Activated CD8-positive, alpha-beta memory T cell treated with anti-CD3 and anti-CD28 coated beads, Interleukin-2, amount 50 U/mL, for 24 hours (primary cell): ENCODE measurements around the gene NOD1.
"Not testable (repeated sequence)": the region's sequence is repeated elsewhere in the genome, so short reads cannot be mapped to it uniquely, and the experiment has no call there.

ENCODE experiments used
- DNase-seq: peaks from one replicate; pipeline ENCODE4 v3.0.0-alpha.2; 2020; ENCODE audit errors: extremely low read depth

Gene NOD1

GRCh38 chr7:30447466-30447865 is 31.1 kb downstream of the NOD1 start:
- no peak for DNase-seq

GRCh38 chr7:30446266-30446665 is 32.3 kb downstream of the NOD1 start:
- no peak for DNase-seq

GRCh38 chr7:30445770-30446169 is 32.8 kb downstream of the NOD1 start:
- peak; percentile 33 for DNase-seq

GRCh38 chr7:30437823-30438574 is 40.6 kb downstream of the NOD1 start:
- DNase-seq, result no peak

GRCh38 chr7:30436518-30436917 is 42.1 kb downstream of the NOD1 start:
- no peak for DNase-seq

DNA sequence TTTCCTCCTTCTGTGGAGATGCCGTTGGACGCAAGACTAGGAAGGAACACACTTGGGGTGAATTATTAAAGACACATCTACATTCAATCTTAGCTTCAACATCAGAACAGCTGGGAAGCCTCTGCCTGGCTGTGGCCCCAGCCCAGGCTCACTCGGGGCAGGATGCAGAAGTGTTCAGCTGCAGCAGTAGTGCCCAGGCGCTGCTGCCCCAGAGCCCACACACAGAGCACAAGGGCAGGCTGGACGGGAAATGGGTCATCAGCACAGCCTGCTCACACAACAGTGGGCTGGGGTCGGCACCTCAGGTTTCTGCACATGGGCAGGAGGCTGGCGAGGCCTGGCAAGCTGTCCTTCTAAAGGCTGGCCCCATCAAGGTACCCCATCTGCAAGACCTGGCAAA is 42.5 kb downstream of the NOD1 start:
- DNase-seq, result no peak

- DNase-seq, result no peak
Measured at GRCh38 chr7:30434140-30434799, 44.3 kb downstream of the NOD1 start.

- DNase-seq, result no peak
Measured at GRCh38 chr7:30433506-30433905, 45.1 kb downstream of the NOD1 start.

DNA sequence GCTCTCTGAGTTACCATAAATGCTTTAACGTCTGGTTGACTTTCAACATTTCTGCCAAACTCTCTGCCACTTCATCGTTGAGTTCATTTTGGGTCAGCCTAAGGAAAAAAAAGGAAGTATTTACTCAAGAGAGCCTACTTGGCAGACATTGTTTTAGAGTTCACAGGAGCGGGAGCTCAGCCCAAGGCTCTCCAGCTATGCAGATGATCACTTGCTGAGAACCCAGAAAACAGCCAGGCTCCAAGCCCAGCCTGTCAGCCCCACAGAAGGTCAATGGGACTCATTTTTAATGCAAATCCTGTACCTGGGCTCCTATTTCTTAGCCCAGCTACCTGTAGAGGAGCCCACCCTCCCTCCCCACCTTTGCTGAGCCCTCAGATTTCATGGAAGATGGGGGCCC is 45.5 kb downstream of the NOD1 start:
- DNase-seq, result no peak

DNA sequence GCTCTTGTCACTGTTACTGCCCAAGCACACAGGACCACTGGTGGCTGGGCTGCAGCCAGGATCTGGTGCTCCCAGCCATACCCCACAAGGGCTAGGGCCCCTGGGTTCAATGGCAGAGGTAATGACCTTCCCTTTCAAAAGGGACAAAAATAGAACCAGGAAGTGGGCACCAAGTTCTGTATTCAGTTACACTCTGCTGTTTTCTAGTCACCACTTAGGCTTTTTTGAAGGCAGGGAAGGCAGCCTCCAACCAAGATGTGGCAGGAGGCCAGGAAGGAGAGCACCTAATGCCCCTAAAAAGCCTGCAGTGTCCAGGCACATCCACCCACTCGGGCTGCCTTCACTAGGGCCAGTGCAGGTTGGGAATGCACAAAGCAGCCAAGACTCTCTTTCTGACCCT is 47.8 kb downstream of the NOD1 start:
- DNase-seq, result no peak

- DNase-seq, result no peak
Measured at GRCh38 chr7:30430276-30430675, 48.3 kb downstream of the NOD1 start.

DNA sequence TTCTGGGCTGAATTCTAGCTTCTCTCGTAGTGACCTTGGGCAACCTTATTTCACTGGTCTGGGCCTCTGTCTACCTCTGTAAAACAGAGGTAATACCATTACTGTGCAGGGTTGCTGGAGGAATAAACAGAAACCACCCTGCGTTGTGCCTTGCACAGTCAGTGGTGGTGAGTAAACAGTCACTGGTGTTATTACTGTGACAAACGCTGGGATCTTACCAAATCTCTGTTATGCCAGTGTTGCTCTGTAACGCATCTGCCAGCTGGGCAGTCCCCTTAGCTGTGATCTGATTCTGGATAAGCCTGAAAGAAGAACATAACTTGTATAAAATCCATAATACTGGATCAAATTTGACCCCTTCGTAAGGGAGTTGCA is 49.4 kb downstream of the NOD1 start:
- no peak for DNase-seq

DNA sequence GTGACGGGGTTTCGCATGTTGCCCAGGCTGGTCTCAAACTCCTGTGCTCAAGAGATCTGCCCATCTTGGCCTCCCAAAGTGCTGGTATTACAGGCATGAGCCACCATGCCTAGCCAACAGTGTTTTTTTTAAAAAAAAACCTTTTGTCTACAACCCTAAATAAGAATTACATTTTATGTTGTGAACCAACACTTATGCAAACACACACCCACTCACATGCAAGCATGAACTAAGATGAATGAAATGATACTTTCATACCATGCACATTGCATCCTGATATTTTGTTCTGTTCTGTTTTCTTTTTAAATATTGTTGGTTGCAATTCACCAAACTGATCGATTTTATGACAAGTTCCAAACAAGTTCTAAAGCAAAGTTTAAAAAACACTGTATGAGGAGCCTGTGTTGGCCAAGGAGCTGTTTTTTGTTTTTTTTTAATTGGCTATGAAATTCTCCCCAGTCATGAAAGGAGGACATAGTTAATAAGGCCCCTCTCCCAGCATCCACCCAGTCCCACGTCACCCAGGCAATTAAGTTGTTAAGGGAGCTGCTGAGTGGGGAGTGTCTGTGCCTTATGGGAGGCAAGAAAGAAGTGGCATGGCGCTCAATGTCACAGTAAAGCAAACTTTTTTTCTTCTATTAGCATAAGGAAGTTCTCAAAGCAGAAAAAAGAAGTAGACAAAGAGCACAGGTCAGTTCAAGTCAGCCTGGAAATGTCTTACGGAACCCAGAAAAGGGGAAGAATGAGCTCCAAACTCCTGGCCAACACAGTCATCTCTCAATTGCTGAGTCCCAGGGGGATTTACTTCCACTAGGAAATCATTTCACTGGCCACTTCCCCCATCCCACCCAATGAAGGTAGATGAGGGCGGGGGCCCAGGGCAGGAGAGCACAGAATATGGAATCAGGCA is 50.1 kb downstream of the NOD1 start:
- no peak for DNase-seq

DNA sequence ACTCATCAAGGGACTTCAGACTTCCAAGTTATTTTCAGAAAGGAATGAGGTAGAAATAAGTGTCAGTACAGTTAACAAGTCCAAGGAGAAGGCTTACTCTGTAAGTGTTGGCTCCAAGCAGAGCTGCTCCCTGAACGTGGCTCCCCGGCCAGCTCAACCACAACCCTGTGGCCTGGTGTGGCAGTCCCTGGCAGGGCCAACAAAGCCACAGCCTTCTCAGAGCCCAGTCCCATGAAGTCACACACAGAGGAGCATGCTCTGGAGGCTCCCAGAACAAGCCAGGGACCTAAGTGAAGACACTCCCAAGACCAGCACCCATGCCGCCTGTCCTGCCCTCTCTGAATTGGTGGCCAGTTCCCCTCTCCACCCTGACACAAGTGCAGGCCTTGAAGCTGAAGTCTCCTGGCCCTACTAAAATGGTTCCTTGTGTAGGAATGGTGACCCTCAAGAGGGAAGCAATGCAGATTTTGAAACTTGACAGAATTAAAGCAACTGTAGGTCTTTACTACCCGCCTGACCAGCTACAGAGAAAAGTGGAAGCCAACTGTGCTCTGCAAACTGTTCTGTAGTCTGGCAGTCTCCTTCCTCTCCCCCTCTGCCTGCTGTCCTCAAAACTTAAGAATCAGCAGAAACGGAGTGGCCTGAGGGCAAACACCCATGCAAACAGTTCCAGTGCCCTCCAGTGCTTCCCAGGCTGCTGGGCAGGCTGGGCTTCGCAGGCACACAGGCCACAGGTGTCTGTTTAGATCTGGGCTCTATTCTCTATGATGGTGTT is 51.1 kb downstream of the NOD1 start:
- DNase-seq, result no peak

- no peak for DNase-seq
Measured at GRCh38 chr7:30424506-30424905, 54.1 kb downstream of the NOD1 start.

- DNase-seq, result no peak
Measured at GRCh38 chr7:30423788-30424505, 54.6 kb downstream of the NOD1 start.

DNA sequence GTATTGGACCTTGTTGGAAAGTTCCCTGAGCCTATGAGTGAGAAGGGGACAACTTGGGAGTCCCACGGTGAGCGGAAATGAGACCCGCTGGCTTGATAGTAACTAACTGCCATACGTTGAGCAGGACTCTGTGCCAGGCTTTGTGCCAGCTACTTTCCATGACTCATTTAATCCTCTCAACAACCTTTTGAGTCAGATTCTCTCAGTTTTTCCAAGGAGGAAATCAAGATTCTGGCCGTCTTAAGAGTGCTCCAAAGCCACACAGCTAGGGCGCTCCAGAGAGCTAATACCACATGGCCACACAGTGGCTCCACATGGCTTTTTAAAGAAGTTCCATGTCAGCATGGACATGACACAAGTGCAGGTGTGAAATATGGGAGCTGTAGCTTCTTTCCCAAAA is 55.7 kb downstream of the NOD1 start:
- no peak for DNase-seq

DNA sequence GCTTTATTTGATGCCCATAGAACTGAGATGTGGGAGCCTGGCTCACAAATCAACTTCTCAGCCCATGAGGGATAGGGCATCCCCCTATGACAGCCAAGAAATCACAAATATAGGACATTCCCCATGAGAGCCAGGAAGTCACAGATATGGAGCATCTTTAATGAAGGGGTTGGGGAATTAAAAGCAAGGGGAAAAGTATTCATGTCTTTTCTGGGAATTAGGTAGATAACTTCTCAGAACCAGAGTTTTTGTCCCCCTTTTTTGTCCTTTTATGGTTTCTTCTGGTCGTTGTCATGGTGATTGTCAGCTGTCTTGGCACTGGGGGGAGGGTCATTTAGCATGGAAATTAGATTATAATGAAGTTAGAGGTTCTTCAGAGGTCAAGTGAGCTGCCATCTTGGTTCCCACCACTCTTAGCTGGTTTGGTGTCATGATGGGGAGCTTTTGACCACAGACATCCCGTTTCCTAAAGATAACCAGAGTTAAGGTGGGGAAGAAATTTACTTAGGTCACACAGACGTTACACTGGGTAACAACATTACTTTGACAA is 56.9 kb downstream of the NOD1 start:
- no peak for DNase-seq

- DNase-seq, result no peak
Measured at GRCh38 chr7:30420662-30421061, 57.9 kb downstream of the NOD1 start.

GRCh38 chr7:30420080-30420479 is 58.5 kb downstream of the NOD1 start:
- DNase-seq, result not testable (repeated sequence)

DNA sequence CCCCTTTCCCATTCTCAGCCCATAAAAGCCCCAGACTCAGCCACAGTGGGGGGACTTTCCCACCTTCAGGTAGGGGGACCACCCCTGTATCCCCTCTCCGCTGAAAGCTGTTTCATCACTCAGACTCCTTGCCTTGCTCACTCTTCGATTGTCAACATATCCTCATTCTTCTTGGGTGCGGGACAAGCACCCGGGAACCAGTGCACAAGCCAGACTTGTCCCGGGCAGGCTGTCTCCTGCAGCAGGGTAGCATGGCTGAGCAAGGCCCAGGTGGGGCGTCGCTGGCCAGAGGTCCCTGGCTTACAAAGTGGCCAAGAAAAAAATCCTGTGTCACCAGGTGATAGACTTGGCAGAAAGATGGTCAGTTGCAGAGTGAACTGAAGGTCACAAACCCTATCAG is 64.7 kb downstream of the NOD1 start:
- no peak for DNase-seq
